H1 (cell line): Measurements from ENCODE around the gene RGS9BP. TPM values are rescaled to one million over a fixed set of nuclear protein-coding genes. Genes with fewer than 3 reads are reported as not detected.

ENCODE experiments used
- CTCF ChIA-PET: fragments of 300-600 bp; sonication (Branson Sonifier 250); formaldehyde crosslinking; loops from one replicate; lab custom pipeline; 2021; ENCODE audit not compliant: partially characterized antibody; lab: Charles Lee
- POLR2A ChIA-PET: fragments of 300-600 bp; sonication (Branson Sonifier 250); formaldehyde crosslinking; loops from one replicate; lab custom pipeline; 2021; ENCODE audit warnings: inconsistent platforms; ENCODE audit not compliant: partially characterized antibody; lab: Charles Lee
- DNase-seq, 2 experiments: peaks; one replicate each; pipeline versions ENCODE4 v3.0.0 to v3.0.0-alpha.2; 2010 to 2022; ENCODE audit warnings: low spot score in 2 of 2, low read depth in 1 of 2, mixed read lengths in 1 of 2
- FAIRE-seq: peaks from 2 replicates; lab custom pipeline; 2011; peaks lifted over from hg19 to GRCh38; lab: Jason Lieb, UNC
- H2AFZ ChIP-seq: 2 replicates; pipeline ENCODE4 v1.8.1; 2012; ENCODE audit warnings: low read length, inconsistent platforms
- H2AK5ac ChIP-seq: 2 replicates; pipeline ENCODE4 v1.6.1; 2013; ENCODE audit warnings: low read depth, low read length
- H2BK120ac ChIP-seq: replicated peaks from 2 replicates; pipeline ENCODE3; 2013; ENCODE audit warnings: low read depth, low read length, inconsistent platforms
- H2BK12ac ChIP-seq: 2 replicates; pipeline ENCODE4 v1.6.1; 2013; ENCODE audit warnings: low read depth, low read length
- H2BK15ac ChIP-seq: 2 replicates; pipeline ENCODE4 v1.6.1; 2013; ENCODE audit warnings: low read length
- H2BK20ac ChIP-seq: 2 replicates; pipeline ENCODE4 v1.6.1; 2013; ENCODE audit warnings: low read length
- H2BK5ac ChIP-seq: 2 replicates; pipeline ENCODE4 v1.6.1; 2013; ENCODE audit warnings: low read depth, low read length
- H3K14ac ChIP-seq: 2 replicates; pipeline ENCODE4 v1.6.1; 2013; ENCODE audit warnings: inconsistent platforms; ENCODE audit not compliant: insufficient read length
- H3K18ac ChIP-seq: 2 replicates; pipeline ENCODE4 v1.6.1; 2013; ENCODE audit warnings: low read length; ENCODE audit errors: extremely low read depth
- H3K23ac ChIP-seq: 2 replicates; pipeline ENCODE4 v1.6.1; 2013; ENCODE audit warnings: inconsistent platforms; ENCODE audit not compliant: insufficient read length
- H3K23me2 ChIP-seq: 2 replicates; pipeline ENCODE4 v1.6.1; 2013; ENCODE audit warnings: low read depth, low read length
- H3K27ac ChIP-seq: 2 replicates; pipeline ENCODE4 v1.6.1; 2011; ENCODE audit warnings: low read depth, low read length, inconsistent platforms
- H3K27me3 ChIP-seq, 4 experiments: replicated peaks in 1 of 4; 1 replicate in 1 of 4; 2 replicates in 3 of 4; pipeline versions ENCODE4 v1.6.1 to v1.8.1; 2011 to 2013; ENCODE audit warnings: low read length in 3 of 4, mild to moderate bottlenecking in 3 of 4, inconsistent platforms in 2 of 4, mixed read lengths in 2 of 4, moderate library complexity in 1 of 4; ENCODE audit not compliant: control insufficient read depth in 3 of 4, insufficient read depth in 3 of 4; ENCODE audit errors: extremely low read depth in 1 of 4
- H3K36me3 ChIP-seq, 4 experiments: 2 replicates each; pipeline versions ENCODE4 v1.6.1 to v1.8.1; 2011 to 2013; ENCODE audit warnings: mild to moderate bottlenecking in 4 of 4, low read length in 3 of 4, moderate library complexity in 2 of 4, control low read depth in 1 of 4, inconsistent platforms in 1 of 4; ENCODE audit not compliant: insufficient read depth in 4 of 4, control insufficient read depth in 2 of 4
- H3K4ac ChIP-seq: replicated peaks from 2 replicates; pipeline ENCODE3; 2013; ENCODE audit warnings: low read length, low read depth, mixed read lengths, inconsistent platforms; ENCODE audit not compliant: insufficient read length
- H3K4me1 ChIP-seq, 4 experiments: replicated peaks in 1 of 4; 1 replicate in 1 of 4; 2 replicates in 3 of 4; pipeline versions ENCODE4 v1.6.1 to v1.8.1; 2011 to 2013; ENCODE audit warnings: low read length in 3 of 4, inconsistent platforms in 2 of 4, mixed read lengths in 1 of 4; ENCODE audit not compliant: insufficient read depth in 4 of 4, control insufficient read depth in 3 of 4
- H3K4me2 ChIP-seq, 2 experiments: 2 replicates each; pipeline versions ENCODE4 v1.6.1 to v1.8.1; 2011 to 2013; ENCODE audit warnings: low read depth in 2 of 2, low read length in 2 of 2, control low read depth in 1 of 2, inconsistent platforms in 1 of 2, mild to moderate bottlenecking in 1 of 2; ENCODE audit not compliant: insufficient read depth in 1 of 2
- H3K4me3 ChIP-seq, 4 experiments: fragments of 200-600, 300-600 bp in 1 of 4; sonication (generic), shearing (Covaris generic), sonication (Bioruptor Twin) in 1 of 4; 2 replicates each; pipeline versions ENCODE4 v1.5.1 to v1.8.1; 2011 to 2016; ENCODE audit warnings: low read length in 4 of 4, low read depth in 3 of 4, control low read depth in 2 of 4, inconsistent platforms in 2 of 4, mild to moderate bottlenecking in 2 of 4, mixed read lengths in 1 of 4, moderate library complexity in 1 of 4; ENCODE audit not compliant: insufficient read depth in 2 of 4; ENCODE audit errors: extremely low read depth in 1 of 4
- H3K56ac ChIP-seq: replicated peaks from 2 replicates; pipeline ENCODE3; 2013; ENCODE audit warnings: low read depth, mild to moderate bottlenecking, mixed read lengths, low read length, inconsistent platforms; ENCODE audit not compliant: insufficient read length
- H3K79me1 ChIP-seq: 2 replicates; pipeline ENCODE4 v1.6.1; 2013; ENCODE audit warnings: low read depth, low read length, control low read depth
- H3K79me2 ChIP-seq, 2 experiments: 2 replicates each; pipeline versions ENCODE4 v1.6.1 to v1.8.1; 2012 to 2013; ENCODE audit warnings: low read length in 2 of 2, mild to moderate bottlenecking in 2 of 2, inconsistent platforms in 1 of 2; ENCODE audit not compliant: insufficient read depth in 2 of 2, control insufficient read depth in 1 of 2
- H3K9ac ChIP-seq, 4 experiments: replicated peaks in 1 of 4; 1 replicate in 1 of 4; 2 replicates in 3 of 4; pipeline versions ENCODE4 v1.6.1 to v1.8.1; 2011 to 2013; ENCODE audit warnings: low read depth in 3 of 4, low read length in 3 of 4, control low read depth in 2 of 4, mild to moderate bottlenecking in 2 of 4, moderate library complexity in 2 of 4, inconsistent platforms in 1 of 4; ENCODE audit errors: extremely low read depth in 1 of 4
- H3K9me3 ChIP-seq, 2 experiments: 2 replicates each; pipeline versions ENCODE4 v1.6.1 to v1.8.1; 2012 to 2013; ENCODE audit warnings: mild to moderate bottlenecking in 2 of 2, moderate library complexity in 2 of 2, control low read depth in 1 of 2, inconsistent platforms in 1 of 2, low read depth in 1 of 2, low read length in 1 of 2, mixed read lengths in 1 of 2; ENCODE audit not compliant: insufficient read depth in 2 of 2
- H4K20me1 ChIP-seq, 2 experiments: replicated peaks in 1 of 2; 2 replicates each; pipeline versions ENCODE3 to v1.8.1; 2011 to 2013; ENCODE audit warnings: inconsistent platforms in 2 of 2, low read length in 2 of 2, mild to moderate bottlenecking in 1 of 2; ENCODE audit not compliant: insufficient read depth in 2 of 2, control insufficient read depth in 1 of 2
- H4K5ac ChIP-seq: 2 replicates; pipeline ENCODE4 v1.6.1; 2013; ENCODE audit warnings: low read length, low read depth, mixed read lengths, inconsistent platforms; ENCODE audit not compliant: insufficient read length
- H4K8ac ChIP-seq: 2 replicates; pipeline ENCODE4 v1.8.0; 2013; ENCODE audit warnings: mild to moderate bottlenecking, moderate library complexity, low read length, inconsistent platforms; ENCODE audit not compliant: insufficient read depth; ENCODE audit errors: extremely low read depth
- H4K91ac ChIP-seq: replicated peaks from 2 replicates; pipeline ENCODE3; 2013; ENCODE audit warnings: low read length, mixed read lengths, inconsistent platforms; ENCODE audit not compliant: insufficient read length
- CEBPB ChIP-seq: IDR thresholded peaks from 2 replicates; pipeline ENCODE4 v1.6.1; 2012; ENCODE audit warnings: low read depth, low read length
- CREB1 ChIP-seq: IDR thresholded peaks from 2 replicates; pipeline ENCODE4 v1.6.1; 2012; ENCODE audit warnings: inconsistent platforms
- CTBP2 ChIP-seq: IDR thresholded peaks from 2 replicates; pipeline ENCODE4 v1.7.0; 2011; ENCODE audit warnings: borderline replicate concordance, mild to moderate bottlenecking, moderate library complexity, mixed read lengths, low read length; ENCODE audit not compliant: insufficient read depth, insufficient read length
- EP300 ChIP-seq, 2 experiments: IDR thresholded peaks; 1 replicate in 1 of 2; 2 replicates in 1 of 2; pipeline ENCODE4 v1.6.1; 2011 to 2012; ENCODE audit warnings: low read depth in 2 of 2, low read length in 2 of 2, mild to moderate bottlenecking in 2 of 2, borderline replicate concordance in 1 of 2, inconsistent platforms in 1 of 2, moderate library complexity in 1 of 2
- GTF2F1 ChIP-seq: IDR thresholded peaks from 2 replicates; pipeline ENCODE4 v1.6.1; 2012; ENCODE audit warnings: low read depth, low read length, improper control_type of control experiment, borderline replicate concordance
- RAD21 ChIP-seq, 2 experiments: IDR thresholded peaks in 1 of 2; conservative IDR thresholded peaks in 1 of 2; 2 replicates each; pipeline ENCODE4 v1.6.1; 2011; ENCODE audit warnings: low read depth in 2 of 2, low read length in 2 of 2, improper control_type of control experiment in 1 of 2, inconsistent platforms in 1 of 2, mild to moderate bottlenecking in 1 of 2, moderate library complexity in 1 of 2
- SP2 ChIP-seq: IDR thresholded peaks from 2 replicates; pipeline ENCODE4 v1.6.1; 2012; ENCODE audit warnings: mild to moderate bottlenecking, low read length, inconsistent platforms
- SRF ChIP-seq: IDR thresholded peaks from 2 replicates; pipeline ENCODE4 v1.6.1; 2011; ENCODE audit warnings: mild to moderate bottlenecking, low read depth, low read length, moderate library complexity
- TEAD4 ChIP-seq: IDR thresholded peaks from 2 replicates; pipeline ENCODE4 v1.6.1; 2012; ENCODE audit warnings: low read depth, low read length, inconsistent platforms, mixed read lengths
- YY1 ChIP-seq: IDR thresholded peaks from 2 replicates; pipeline ENCODE4 v1.6.1; 2011; ENCODE audit warnings: low read depth, mild to moderate bottlenecking, low read length
- WGBS, 2 experiments: shearing (Covaris generic) in 1 of 2; methylation state at CpG; one replicate each; pipeline versions ENCODE4 v1.1.6 to v1.1.7; 2013 to 2015; ENCODE audit warnings: low lambda C conversion rate in 2 of 2, mixed read lengths in 2 of 2, inconsistent platforms in 1 of 2, low coverage in 1 of 2, missing lambda C conversion rate in 1 of 2; ENCODE audit not compliant: insufficient replicate concordance in 2 of 2, insufficient coverage in 1 of 2, insufficient read length in 1 of 2; ENCODE audit errors: extremely low coverage in 1 of 2, missing lambda C conversion rate in 1 of 2; 5-methylcytosine and 5-hydroxymethylcytosine counted together
- polyA plus RNA-seq, 7 experiments: library from polyadenylated mRNA; depleted of rRNA in 3 of 7; stranded (reverse) in 5 of 7; unstranded in 2 of 7; fragments of >200 nt in 5 of 7; fragments of 200-250 nt in 2 of 7; gene quantifications; 1 replicate in 5 of 7; 2 replicates in 1 of 7; 4 replicates in 1 of 7; pipeline versions ENCODE4 v1.2.1 to v1.2.3, GENCODE V29; 2011 to 2013; ENCODE audit warnings: missing spikeins in 2 of 7, mixed read lengths in 2 of 7
- total RNA-seq: library from RNA; stranded (reverse); fragmentation: NEBNext Ultra II Directional; extraction: Animal tissue kit (Norgen Biotek cat#: 25700); gene quantifications from 2 replicates; pipeline ENCODE4 v1.2.1, GENCODE V29; 2021
- TF ChIP-seq, protein P1 (sequence below): IDR thresholded peaks from 2 replicates; pipeline ENCODE4 v1.6.1; 2011; ENCODE audit warnings: low read length, improper control_type of control experiment
- TF ChIP-seq, protein P2 (sequence below): IDR thresholded peaks from 2 replicates; pipeline ENCODE4 v1.6.1; 2011; ENCODE audit warnings: low read depth, mild to moderate bottlenecking, low read length; ENCODE audit not compliant: insufficient read depth

The RGS9BP gene
- total and polyA plus RNA-seq, 2 of the 8 experiments (the other 6 are each of a cell fraction or from before 2014, with no cell fraction given) = 0.11 to 0.26 TPM

DNA sequence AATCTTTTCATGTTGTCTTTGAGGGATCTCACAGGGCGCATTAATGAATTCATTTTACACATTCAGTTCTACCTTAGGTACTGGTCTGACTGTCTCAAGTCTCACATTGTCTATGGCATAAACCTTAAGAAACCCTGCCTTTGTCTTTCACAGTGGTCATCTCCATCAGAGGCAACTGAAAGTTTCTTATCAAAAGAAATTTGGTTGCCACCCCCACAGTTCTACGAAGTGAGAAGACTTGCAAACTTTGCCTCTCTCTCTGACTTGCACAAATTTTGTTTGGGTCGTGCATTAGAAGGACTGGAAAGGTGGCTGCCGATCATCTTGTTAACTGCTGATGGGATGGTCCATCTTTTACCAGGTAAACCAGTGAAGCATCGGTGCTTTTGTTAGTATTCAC, 33.4 kb downstream of the RGS9BP start:
- H3K9me3 ChIP-seq = 0 out of 4 replicates have a peak, but pooled peaks cover 3 to 8% of the 10 kb centered on the region in 2 experiments
- FAIRE-seq = no peak
- H3K4me1 ChIP-seq = no peaks in the 10 kb centered on the region
- H3K23ac ChIP-seq = no peak overlapping the region
- CTCF ChIA-PET = interaction anchor here (0.6 to 1.5 kb wide), 3 partner anchors 9 to 96 kb away, joined by 3 to 5 read pairs (median 4); no protein-coding TSS in a partner anchor
- H3K56ac ChIP-seq = no peak overlapping the region
- 88% methylated on average over 5 of the region's 5 CpGs; no CpG with 5 or more reads in 1 of the 2 experiments for WGBS, 2 experiments
- no peak overlapping the region for H3K4me3 ChIP-seq
- H4K5ac ChIP-seq = no peak overlapping the region
- no peaks in the 10 kb centered on the region for H4K20me1 ChIP-seq
- no peak overlapping the region for H3K14ac ChIP-seq
- no peak overlapping the region for H3K4ac ChIP-seq
- no peak overlapping the region for H4K8ac ChIP-seq
- no peaks in the 10 kb centered on the region for H3K79me2 ChIP-seq
- no peaks in the 10 kb centered on the region; the same call in 1 of the 2 replicates for H3K79me1 ChIP-seq
- no peak overlapping the region for H2BK20ac ChIP-seq
- H3K4me2 ChIP-seq = no peak overlapping the region
- POLR2A ChIA-PET = no interaction called here
- DNase-seq = no peak
- H2BK15ac ChIP-seq = no peak overlapping the region
- H2BK120ac ChIP-seq = no peak overlapping the region
- no peak overlapping the region for H2BK5ac ChIP-seq
- no peak overlapping the region for H2AFZ ChIP-seq
- no peak overlapping the region for H3K9ac ChIP-seq
- no peak overlapping the region for H3K27ac ChIP-seq
- no peak overlapping the region for H2BK12ac ChIP-seq
- H3K18ac ChIP-seq = no peak overlapping the region
- H3K27me3 ChIP-seq = no peaks in the 10 kb centered on the region
- H2AK5ac ChIP-seq = no peak overlapping the region
- H3K36me3 ChIP-seq = no peaks in the 10 kb centered on the region
- H3K23me2 ChIP-seq = no peaks in the 10 kb centered on the region
- H4K91ac ChIP-seq = no peak overlapping the region
- TF ChIP-seq EP300 (IDR thresholded peaks at IDR 0.05; ENCODE audit: borderline replicate concordance in 1 of 2, low read depth in 2 of 2, low read length in 2 of 2) (no peak), SRF (no peak), SP2 (no peak), CTBP2 (no peak), RAD21 (IDR thresholded peaks at IDR 0.05 in 1 of 2, conservative IDR thresholded peaks at IDR 0.05 in 1 of 2; ENCODE audit: low read depth in 2 of 2, low read length in 2 of 2) (no peak), CREB1 (no peak), YY1 (no peak), GTF2F1 (no peak), CEBPB (no peak), TEAD4 (no peak)
- TF ChIP-seq, protein P1, sequence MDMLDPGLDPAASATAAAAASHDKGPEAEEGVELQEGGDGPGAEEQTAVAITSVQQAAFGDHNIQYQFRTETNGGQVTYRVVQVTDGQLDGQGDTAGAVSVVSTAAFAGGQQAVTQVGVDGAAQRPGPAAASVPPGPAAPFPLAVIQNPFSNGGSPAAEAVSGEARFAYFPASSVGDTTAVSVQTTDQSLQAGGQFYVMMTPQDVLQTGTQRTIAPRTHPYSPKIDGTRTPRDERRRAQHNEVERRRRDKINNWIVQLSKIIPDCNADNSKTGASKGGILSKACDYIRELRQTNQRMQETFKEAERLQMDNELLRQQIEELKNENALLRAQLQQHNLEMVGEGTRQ = no peak
- TF ChIP-seq, protein P2, sequence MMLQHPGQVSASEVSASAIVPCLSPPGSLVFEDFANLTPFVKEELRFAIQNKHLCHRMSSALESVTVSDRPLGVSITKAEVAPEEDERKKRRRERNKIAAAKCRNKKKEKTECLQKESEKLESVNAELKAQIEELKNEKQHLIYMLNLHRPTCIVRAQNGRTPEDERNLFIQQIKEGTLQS = no peak
